GM19395 (cell line): ENCODE data around the gene SULT1A2.
"Not testable (repeated sequence)": the region's sequence is repeated elsewhere in the genome, so short reads cannot be mapped to it uniquely, and the experiment has no call there.

Experiments used
- ATAC-seq: cut with Tn5 transposase; IDR thresholded peaks from one replicate; pipeline ENCODE4 v1.9.1; 2021; ENCODE audit warnings: mild to moderate bottlenecking, moderate library complexity; ENCODE audit not compliant: unreplicated experiment

SULT1A2 gene

GRCh38 chr16:28596840-28597691, at the start of gene SULT1A2:
SULT1A2 (minus strand) TSS chr16:28597050; CDS start chr16:28595930, 1,120 bp downstream.
- ATAC-seq = no peak

- ATAC-seq = not testable (repeated sequence)
Measured at GRCh38 chr16:28639959-28640358, 43.1 kb upstream of the SULT1A2 start.

DNA sequence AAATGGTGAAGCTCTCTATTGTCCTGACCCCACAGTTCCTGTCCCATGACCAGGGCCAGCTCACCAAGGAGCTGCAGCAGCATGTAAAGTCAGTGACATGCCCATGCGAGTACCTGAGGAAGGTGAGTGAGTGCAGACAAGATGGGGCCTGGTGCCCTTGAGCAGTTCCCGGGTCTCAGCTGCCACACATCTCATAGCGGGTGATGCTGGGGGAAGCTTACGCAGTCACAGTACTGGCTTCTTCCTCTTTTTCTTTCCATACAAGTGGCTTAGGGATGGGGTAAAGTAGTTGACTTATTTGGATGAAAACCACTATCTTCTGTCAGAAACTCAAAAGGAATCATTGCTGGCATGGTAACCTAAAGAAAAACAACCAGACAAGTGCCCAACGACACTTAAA, 41.5 kb upstream of the SULT1A2 start:
- not testable (repeated sequence) for ATAC-seq

DNA sequence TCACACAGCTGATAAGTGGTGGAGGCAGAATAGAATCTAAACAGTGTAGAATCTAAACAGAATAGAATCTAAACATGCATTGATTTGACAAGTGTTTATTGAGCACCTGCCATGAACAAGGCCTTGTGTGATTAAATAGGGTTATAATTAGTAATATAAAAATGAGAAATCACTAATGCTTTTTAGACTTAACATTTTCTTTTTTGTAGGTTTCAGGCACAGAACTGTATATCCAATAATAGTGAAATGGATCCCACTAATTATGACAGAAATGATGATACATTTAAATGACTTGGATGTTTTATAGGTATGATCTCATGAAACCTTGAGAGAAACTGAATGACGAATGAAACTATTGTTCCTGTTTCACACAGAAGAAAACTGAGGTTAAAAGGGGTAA, 40.9 kb upstream of the SULT1A2 start, which contains the start of gene NPIPB8:
Gene NPIPB8, plus strand, starts transcription at position 301 of the 400 bp plus-strand sequence. CDS start 296 bp downstream, outside the sequence.
- ATAC-seq = not testable (repeated sequence)

- ATAC-seq = not testable (repeated sequence)
Measured at GRCh38 chr16:28636093-28636823, 39.4 kb upstream of the SULT1A2 start.

DNA sequence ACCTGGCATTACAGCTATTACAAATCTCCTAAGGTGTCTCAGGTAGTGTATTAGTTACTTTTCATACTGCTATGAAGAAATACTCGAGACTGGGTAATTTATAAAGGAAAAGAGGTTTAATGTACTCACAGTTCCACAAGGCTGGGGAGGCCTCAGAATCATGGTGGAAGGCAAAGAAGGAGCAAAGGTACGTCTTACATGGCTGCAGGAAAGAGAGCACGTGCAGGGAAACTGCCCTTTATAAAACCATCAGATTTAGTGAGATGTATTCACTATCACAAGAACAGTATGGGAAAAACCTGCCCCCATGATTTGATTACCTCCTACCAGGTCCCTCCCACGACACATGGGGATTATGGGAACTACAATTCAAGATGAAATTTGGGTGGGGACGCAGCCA, 34.1 kb upstream of the SULT1A2 start:
- ATAC-seq = not testable (repeated sequence)

GRCh38 chr16:28623172-28623711, 26.4 kb upstream of the SULT1A2 start:
- ATAC-seq = no peak

DNA sequence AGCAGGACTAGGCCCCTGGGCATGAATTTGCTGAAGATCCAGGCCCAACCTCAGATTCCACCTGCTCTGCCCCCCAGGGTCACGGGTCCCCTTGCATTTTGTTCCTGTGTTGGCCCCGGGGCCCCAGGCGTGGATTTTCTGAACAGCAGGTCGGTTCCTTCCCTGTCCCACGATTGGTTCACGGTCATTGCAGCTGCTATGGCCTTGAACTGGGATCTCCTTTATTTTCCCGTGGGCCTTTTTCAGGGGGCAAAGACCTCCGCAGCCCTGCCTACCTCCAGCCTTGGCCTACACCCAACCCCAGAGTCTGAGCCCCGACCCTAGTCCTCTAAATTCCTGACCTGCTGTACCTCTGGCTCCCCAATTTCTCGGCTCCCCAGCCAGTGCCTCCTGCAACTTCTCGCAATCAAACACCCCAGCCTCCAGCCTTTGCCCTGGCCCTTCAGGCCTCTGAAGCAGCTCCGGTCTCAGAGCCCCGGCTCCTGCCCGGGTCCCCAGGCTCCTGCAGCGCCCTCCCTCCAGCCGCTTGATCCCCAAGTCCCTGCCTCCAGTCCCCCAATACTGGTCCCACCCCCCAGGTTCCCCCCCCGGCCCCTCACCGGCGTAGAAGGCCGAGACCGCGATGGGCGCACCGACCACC, 25.8 kb upstream of the SULT1A2 start:
- not testable (repeated sequence) for ATAC-seq

DNA sequence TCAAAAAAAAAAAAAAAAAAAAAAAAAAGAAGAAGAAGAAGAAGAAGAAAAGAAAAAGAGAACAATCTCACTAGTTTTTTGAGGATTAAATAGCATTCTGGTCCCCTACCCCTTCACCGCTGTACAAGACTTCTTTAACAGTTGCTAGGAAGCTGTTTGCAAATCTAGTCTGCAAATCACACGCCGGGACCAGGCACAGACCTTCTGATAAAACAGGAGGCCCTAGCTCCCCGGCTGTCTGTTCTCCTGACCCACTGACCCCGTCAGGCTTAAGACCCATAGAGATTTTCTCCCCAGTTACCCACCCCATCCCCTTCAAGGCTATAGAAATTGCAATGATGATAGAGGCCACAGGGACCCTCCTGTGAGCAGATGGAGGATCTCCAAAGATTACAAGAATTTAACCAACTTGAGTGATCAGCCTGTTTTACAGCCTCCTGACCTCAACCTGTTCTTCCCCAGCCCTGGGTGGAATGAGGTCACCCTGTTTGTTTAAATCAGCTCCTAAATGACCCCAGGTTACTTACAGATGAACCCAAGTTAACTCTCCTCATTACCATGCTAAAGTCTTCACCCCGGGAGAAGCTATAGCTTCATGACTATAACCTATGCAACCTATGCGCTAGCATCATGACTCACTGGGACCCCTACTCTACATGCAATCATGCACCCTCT, 24.8 kb upstream of the SULT1A2 start:
- no peak for ATAC-seq

DNA sequence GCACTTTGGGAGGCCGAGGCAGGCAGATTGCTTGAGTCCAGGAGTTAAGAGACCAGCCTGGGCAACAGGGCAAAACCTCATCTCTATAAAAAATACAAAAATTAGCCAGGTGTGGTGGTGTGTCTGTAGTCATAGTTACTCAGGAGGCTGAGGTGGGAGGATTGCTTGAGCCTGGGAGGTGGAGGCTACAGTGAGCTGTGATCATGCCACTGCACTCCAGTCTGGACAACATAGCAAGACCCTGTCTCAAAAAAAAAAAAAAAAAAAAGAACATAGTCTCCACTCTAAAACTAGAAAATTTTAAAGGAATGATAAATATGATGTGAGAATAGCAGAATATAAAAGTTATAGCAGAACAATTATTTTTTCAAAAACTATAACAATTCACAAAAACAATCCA, 23.5 kb upstream of the SULT1A2 start:
- ATAC-seq = not testable (repeated sequence)

DNA sequence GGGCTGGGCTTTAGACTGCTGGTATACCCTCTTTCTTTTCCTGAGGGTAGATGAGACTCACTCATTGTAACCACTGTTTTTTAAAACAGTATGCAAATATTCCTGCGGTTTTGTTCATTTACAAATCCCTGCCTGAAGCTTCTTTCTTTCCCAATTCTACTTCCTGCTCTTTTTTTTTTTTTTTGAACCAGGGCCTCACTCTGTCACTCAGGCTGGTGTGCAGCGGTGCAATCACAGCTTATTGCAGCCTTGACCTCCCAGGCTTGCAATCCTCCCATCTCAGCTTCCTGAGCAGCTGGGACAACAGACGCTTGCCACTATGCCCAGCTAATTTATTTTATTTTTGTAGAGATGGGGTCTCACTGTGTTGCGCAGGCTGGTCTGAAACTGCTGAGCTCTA, 21.0 kb upstream of the SULT1A2 start:
- no peak for ATAC-seq

GRCh38 chr16:28616636-28617035, 19.8 kb upstream of the SULT1A2 start:
- no peak for ATAC-seq

DNA sequence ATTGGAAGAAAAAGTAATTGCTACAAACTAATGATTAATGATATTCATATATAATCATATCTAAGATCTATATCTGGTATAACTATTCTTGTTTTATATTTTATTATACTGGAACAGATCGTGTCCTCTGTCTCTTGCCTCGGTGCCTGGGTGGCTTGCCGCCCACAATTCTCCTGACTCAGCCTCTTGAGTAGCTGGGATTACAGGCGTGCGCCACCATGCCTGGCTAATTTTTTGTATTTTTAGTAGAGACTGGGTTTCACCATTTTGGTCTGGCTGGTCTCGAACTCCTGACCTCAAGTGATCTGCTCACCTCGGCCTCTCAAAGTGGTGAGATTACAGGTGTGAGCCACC, 19.4 kb upstream of the SULT1A2 start:
- not testable (repeated sequence) for ATAC-seq

- not testable (repeated sequence) for ATAC-seq
Measured at GRCh38 chr16:28615486-28616223, 18.8 kb upstream of the SULT1A2 start.

GRCh38 chr16:28614561-28614960, 17.7 kb upstream of the SULT1A2 start:
- ATAC-seq = not testable (repeated sequence)

DNA sequence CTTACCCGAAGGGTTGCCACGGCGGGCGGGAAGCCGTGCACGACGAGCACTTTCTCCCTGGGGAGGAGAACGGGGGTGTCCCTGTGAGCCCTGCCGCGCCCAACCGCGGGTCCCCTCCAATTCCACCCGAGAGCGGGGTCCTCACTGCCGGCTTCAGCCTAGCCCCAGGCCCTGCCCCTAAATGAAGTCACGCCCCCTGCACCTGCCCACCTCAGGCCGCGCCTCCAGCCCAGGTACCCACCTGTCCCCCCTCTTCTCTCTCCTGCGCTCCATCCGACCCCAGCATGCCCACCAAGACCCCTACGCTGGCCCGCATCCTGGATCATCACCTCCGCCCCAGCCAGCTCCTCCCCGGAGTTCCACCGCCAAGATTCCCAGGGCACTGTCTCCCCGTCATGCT, 17.1 kb upstream of the SULT1A2 start:
- not testable (repeated sequence) for ATAC-seq

DNA sequence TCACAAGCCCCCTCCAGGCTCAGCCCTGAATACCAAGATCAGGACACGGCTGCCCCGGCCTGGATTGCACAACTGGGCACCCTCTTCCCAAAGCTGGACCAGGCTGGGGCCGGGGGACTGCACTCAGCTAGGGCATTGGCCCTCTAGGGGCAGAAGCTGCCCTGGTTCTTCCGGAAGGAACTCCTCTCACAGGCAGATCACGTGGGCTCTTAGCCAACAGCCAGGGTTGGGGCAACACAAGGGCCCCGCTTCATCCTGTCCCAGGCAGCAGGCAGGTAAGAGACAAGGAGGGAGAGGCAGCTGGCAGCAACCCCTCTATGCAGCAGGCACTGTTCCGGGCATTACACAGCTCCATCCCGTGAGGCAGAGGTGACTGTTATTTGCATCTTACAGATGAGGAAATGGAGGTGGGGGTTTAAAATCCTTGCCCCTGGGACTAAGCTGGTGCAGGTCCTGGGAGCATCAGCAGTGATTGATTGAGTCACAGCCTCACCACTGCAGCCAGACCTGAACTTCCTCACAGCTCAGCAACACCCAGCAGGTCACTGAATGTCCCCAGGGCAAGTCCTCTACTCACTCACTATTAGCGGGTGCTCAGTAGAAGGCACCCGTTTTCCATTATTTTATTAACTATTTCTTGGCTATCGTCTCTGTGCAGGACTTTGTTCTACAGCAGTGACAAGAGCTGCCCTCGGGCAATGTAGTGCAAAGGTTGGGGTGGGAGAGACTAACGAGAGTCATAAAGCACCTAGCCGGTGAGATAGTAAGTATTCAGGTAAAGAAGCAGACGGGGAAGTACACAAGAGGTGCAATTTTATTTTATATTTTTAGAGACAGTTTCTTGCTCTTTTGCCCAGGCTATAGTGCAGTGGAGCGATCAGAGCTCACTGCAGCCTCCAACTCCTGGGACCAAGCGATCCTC, 15.8 kb upstream of the SULT1A2 start:
- not testable (repeated sequence) for ATAC-seq

DNA sequence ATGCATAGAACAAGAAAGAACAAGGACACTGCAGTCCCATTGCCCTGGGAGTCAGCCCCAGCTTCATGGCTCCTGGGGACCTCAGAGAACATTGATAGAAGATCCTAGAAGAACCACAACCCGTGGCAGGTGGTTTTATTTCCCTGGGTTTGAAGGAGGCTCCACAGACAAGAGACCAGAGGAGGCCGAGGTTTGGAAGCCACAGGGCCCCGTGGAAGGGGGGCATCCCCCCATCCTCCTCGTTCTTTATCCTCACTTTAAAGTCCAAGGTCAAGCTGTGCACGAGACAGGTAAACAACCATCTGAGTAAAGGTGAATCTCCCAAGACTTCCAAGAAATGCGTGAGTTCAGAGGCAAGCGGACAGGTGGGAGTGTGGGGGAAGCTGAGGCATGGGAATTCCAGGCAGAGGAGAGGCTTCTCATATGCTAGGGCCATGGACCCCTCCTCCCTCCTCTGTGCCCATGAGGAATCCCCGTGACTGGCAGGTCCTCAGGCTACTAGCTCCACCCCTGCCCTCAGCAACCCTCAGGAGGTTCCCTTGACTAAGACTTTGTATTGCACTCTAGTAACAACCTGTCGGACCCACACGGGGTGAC, 13.8 kb upstream of the SULT1A2 start:
- ATAC-seq = no peak
